ENCODE results near the gene DNAJB14.
A peak's percentile ranks its signal among the peaks of the same experiment; 100 is the strongest.

DNA sequence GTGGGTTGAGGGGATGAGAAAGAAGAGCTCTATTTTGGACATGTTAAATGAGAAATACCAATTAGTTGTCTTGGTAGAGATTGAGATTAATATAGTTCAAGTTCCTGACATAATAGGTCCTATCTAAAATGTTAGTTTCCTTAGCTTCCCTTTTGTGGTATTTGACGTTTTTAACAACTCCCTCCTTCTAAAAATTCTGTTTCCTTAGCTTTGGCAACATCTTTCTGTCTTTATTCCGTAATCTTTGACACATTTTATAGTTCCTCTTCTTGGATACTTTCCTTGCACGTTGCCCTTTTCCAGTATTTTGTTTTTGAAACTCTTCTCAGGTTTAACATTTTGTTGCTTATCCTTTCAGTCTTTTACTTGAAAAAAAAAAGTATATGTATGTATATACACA, 89.1 kb downstream of the DNAJB14 start:
- TF ChIP-seq, protein P1, sequence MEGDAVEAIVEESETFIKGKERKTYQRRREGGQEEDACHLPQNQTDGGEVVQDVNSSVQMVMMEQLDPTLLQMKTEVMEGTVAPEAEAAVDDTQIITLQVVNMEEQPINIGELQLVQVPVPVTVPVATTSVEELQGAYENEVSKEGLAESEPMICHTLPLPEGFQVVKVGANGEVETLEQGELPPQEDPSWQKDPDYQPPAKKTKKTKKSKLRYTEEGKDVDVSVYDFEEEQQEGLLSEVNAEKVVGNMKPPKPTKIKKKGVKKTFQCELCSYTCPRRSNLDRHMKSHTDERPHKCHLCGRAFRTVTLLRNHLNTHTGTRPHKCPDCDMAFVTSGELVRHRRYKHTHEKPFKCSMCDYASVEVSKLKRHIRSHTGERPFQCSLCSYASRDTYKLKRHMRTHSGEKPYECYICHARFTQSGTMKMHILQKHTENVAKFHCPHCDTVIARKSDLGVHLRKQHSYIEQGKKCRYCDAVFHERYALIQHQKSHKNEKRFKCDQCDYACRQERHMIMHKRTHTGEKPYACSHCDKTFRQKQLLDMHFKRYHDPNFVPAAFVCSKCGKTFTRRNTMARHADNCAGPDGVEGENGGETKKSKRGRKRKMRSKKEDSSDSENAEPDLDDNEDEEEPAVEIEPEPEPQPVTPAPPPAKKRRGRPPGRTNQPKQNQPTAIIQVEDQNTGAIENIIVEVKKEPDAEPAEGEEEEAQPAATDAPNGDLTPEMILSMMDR (IDR thresholded peaks at IDR 0.05; ENCODE audit: insufficient read depth, low read length), result no peak
- TF ChIP-seq SPI1 (IDR thresholded peaks at IDR 0.05; ENCODE audit: borderline replicate concordance, low read depth), result peak; percentile 24; the same call in 1 of the 2 replicates
